Effector memory CD8-positive, alpha-beta T cell (primary cell): ENCODE measurements around the gene DNM3.

Experiments
- ATAC-seq: fragments of 150-1000 bp; cut with Tn5 transposase; replicated peaks from 2 replicates; pipeline ENCODE4 v1.10.0; 2021; ENCODE audit warnings: mild to moderate bottlenecking, moderate library complexity
- DNase-seq, 3 experiments: peaks; one replicate each; pipeline ENCODE4 v3.0.0; 2021
- H3K27ac Mint-ChIP-seq, 2 donors: one replicate each; pipeline ENCODE4 v1.8.0; 2022; ENCODE audit warnings: mild to moderate bottlenecking in 2 of 2, mixed read lengths in 2 of 2, moderate library complexity in 2 of 2
- H3K27me3 Mint-ChIP-seq, 2 donors: one replicate each; pipeline ENCODE4 v1.8.0; 2022; ENCODE audit warnings: mixed read lengths in 2 of 2
- H3K36me3 Mint-ChIP-seq: one replicate; pipeline ENCODE4 v1.8.0; 2022; ENCODE audit warnings: mild to moderate bottlenecking, moderate library complexity, mixed read lengths; ENCODE audit not compliant: insufficient read depth
- H3K4me1 Mint-ChIP-seq, 2 donors: one replicate each; pipeline ENCODE4 v1.8.0; 2022; ENCODE audit warnings: low read depth in 2 of 2, mixed read lengths in 2 of 2
- H3K4me3 Mint-ChIP-seq, 2 donors: one replicate each; pipeline ENCODE4 v1.8.0; 2022; ENCODE audit warnings: mild to moderate bottlenecking in 2 of 2, mixed read lengths in 2 of 2, moderate library complexity in 2 of 2
- H3K9me3 Mint-ChIP-seq, 2 donors: one replicate each; pipeline ENCODE4 v1.8.0; 2022; ENCODE audit warnings: mixed read lengths in 2 of 2

DNM3 gene

DNA sequence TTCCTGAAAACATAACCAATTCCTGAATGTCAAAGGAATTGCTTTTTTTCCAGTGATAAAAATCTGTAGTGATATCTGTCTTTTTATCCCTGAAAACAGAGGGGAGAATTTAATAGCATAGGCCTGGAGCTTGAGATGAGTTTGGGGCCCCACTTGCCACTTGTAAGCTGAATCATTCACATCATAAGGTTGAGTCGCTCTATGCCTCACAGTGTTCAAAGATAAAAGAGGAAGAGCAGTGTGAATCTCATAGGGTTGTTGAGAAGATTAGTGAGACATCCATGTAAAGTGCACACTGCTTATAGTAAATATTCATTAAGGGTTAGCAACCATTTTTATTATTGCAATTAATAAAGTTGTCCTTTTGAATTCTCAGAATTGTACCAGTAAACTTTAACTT lies 271.3 kb downstream of the DNM3 start:
- no peak overlapping the region for H3K27ac Mint-ChIP-seq
- H3K4me3 Mint-ChIP-seq: no peak overlapping the region
- no peaks in the 10 kb centered on the region for H3K36me3 Mint-ChIP-seq
- H3K9me3 Mint-ChIP-seq: no peaks in the 10 kb centered on the region
- H3K27me3 Mint-ChIP-seq: no peaks in the 10 kb centered on the region
- ATAC-seq (no peak), DNase-seq (no peak)
- H3K4me1 Mint-ChIP-seq: peaks cover 5 to 6% of the 10 kb centered on the region in 2 donors

DNA sequence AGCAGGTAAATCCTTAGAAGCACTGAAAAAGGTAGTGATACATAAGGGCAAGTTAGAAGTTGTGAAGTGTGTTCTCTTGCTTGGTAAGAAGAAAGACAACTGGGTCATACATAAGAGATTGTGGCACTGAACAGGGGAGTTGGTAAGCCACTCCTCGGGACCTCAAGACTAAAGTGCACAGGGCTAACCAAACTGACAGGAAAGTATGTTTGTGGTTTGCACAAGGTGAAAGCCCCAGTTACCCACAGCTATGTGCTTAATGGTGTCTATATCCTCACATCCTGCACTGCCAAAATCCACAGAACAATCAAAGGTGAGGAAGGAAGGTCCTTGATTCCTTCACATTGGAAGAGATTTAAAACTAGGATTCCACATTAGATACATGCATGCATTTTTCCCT lies 276.5 kb downstream of the DNM3 start:
- ATAC-seq (peak; percentile 99), DNase-seq (peak; percentile 27 to 38 (median 33))
- H3K36me3 Mint-ChIP-seq: no peaks in the 10 kb centered on the region
- H3K9me3 Mint-ChIP-seq: peaks cover 0 to 2% of the 10 kb centered on the region in 2 donors
- peak overlapping the region; percentile 42 to 76 for H3K27ac Mint-ChIP-seq
- peak overlapping the region; percentile 42 to 49 for H3K4me3 Mint-ChIP-seq
- H3K4me1 Mint-ChIP-seq: peaks cover 17 to 21% of the 10 kb centered on the region in 2 donors
- no peaks in the 10 kb centered on the region for H3K27me3 Mint-ChIP-seq

DNA sequence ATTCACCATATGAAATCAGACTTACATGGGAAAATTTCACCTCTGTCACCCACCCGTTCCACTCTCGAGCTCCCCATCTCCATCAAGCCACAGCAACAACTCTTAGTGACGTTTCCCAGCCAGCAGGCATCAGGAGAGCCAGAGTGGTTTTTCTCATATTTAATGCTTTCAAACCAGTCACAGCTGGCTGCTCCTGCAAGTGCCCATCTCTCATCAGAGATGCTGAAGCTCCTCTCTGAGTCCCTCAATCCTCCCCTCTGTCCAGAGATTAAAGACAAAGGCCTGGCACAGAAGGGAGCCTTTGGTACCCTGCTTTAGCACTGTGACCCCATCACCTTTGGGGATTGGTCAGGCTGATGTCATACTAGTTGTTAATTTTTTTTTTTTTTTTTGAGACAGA lies 277.3 kb downstream of the DNM3 start:
- Mint-ChIP-seq H3K4me1 (peaks cover 17 to 21% of the 10 kb centered on the region in 2 donors), H3K9me3 (peaks cover 0 to 2% of the 10 kb centered on the region in 2 donors), H3K36me3 (no peaks in the 10 kb centered on the region), H3K27ac (peak overlapping the region in 1 of 2 donors; percentile 18), H3K4me3 (no peak overlapping the region), H3K27me3 (no peaks in the 10 kb centered on the region)
- ATAC-seq (no peak), DNase-seq (no peak)

DNA sequence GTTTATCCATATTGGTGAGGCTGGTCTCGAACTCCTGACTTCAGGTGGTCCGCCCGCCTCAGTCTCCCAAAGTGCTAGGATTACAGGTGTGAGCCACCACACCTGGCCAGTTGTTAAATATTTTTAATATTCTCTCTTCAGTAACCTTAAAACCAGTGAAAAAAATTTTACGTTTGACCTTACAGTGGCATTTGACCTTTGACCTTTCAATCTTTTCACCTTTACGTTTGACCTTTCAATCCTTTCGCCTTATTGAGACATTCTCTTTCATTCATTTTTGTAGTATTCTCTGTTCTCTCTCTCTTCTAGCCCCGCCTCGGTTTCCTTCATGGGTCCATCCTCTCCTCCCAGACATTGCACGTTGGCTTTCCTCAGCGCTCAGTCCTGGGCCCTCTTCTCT lies 277.9 kb downstream of the DNM3 start:
- no peak for ATAC-seq
- Mint-ChIP-seq H3K36me3 (no peaks in the 10 kb centered on the region), H3K9me3 (peaks cover 0 to 2% of the 10 kb centered on the region in 2 donors), H3K4me1 (peaks cover 17 to 21% of the 10 kb centered on the region in 2 donors), H3K27me3 (no peaks in the 10 kb centered on the region), H3K27ac (no peak overlapping the region), H3K4me3 (no peak overlapping the region)
- no peak for DNase-seq

DNA sequence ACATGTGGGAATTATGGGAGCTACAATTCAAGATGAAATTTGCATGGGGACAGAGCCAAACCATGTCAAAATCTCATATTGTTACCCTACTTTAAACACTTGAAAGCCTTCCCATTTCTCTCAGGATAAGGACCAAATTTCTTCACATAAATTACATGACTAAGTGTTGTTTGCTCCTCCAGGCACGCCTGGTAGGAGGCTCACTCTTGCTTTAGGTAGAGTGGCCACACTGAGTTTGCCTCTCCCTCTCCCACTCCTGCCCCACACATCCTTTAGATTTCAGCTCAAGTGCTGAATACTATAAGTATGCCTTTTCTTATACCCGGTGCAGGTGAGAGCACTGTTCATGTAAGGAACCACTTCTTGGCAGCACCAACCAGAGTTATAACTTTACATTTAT lies 279.1 kb downstream of the DNM3 start:
- peaks cover 0 to 2% of the 10 kb centered on the region in 2 donors for H3K9me3 Mint-ChIP-seq
- H3K4me3 Mint-ChIP-seq: no peak overlapping the region
- H3K36me3 Mint-ChIP-seq: no peaks in the 10 kb centered on the region
- H3K27ac Mint-ChIP-seq: peak overlapping the region in 1 of 2 donors; percentile 2
- ATAC-seq (no peak), DNase-seq (no peak)
- peaks cover 17 to 21% of the 10 kb centered on the region in 2 donors for H3K4me1 Mint-ChIP-seq
- no peaks in the 10 kb centered on the region for H3K27me3 Mint-ChIP-seq

DNA sequence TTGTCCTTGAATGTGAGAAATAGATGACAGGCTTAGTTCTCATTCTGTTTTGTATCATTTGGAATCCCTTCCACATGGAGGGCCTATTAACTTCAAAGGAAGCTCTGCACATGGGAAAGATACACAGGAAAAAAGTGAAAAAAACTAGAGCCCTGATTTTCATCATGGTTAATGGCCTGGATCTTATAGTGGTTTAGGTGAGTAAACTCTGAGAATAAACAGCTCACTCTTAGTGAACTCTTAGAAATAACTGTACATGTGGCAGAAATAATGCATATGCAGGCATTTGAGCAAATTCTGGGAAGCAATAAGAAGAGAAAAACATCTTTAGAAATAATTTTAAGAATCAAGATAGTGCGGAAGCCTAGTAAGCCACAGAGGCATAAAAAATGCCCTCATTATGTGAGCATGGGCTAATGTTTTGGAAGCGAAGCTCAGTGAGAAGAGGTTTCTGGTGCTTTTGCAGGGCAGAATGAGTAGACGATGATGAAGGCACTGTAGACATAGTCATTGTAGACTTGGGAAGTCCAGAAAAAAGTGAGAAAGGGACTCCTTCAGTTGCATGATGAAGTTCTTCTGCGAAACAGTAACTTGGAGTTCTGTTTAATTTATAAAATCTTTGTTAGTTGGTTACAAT lies 279.9 kb downstream of the DNM3 start:
- DNase-seq (no peak), ATAC-seq (no peak)
- H3K4me3 Mint-ChIP-seq: no peak overlapping the region
- peaks cover 0 to 2% of the 10 kb centered on the region in 2 donors for H3K9me3 Mint-ChIP-seq
- no peak overlapping the region for H3K27ac Mint-ChIP-seq
- H3K27me3 Mint-ChIP-seq: no peaks in the 10 kb centered on the region
- H3K36me3 Mint-ChIP-seq: no peaks in the 10 kb centered on the region
- H3K4me1 Mint-ChIP-seq: peaks cover 17 to 21% of the 10 kb centered on the region in 2 donors

DNA sequence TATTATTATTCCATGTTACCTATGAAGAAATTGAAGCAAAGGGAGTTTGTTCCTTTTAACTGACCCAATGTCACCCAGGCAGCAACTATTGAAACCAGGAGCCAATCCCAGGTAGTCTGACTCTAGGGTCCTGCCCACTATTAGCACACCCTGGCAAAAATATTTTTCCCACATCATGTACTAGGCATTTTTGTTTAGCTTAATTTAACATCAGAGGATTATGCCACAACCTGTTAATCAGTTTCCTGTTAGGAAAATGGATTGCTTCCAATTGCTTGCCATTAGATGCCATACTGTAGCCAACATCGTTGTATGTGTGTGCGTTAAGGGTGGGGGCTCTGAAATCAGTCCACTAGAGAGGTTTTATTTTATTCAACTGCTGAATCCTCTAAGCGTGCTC lies 281.1 kb downstream of the DNM3 start:
- DNase-seq: no peak
- Mint-ChIP-seq H3K4me1 (peaks cover 14 to 18% of the 10 kb centered on the region in 2 donors), H3K4me3 (no peak overlapping the region), H3K9me3 (peaks cover 0 to 2% of the 10 kb centered on the region in 2 donors), H3K27me3 (no peaks in the 10 kb centered on the region), H3K27ac (no peak overlapping the region), H3K36me3 (no peaks in the 10 kb centered on the region)
- ATAC-seq: no peak

DNA sequence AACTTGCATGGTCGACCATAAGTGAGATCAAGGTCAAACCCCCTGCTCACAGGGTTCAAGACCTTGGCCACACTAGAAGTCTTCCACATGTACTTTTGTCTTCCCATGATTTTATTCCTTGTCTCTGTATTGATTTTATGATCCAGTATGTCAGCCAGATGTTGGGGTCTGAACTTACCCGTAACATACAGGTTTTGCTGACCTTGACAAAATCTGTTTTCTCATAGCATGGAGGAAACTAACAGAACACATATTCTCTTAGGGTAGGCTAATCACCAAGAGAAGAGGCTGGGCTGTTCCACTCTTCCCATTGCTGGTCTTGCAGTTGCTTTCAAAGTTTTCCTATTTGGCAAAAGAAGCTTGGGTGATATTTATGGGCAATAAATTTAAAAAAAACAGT lies 284.0 kb downstream of the DNM3 start:
- Mint-ChIP-seq H3K36me3 (no peaks in the 10 kb centered on the region), H3K27me3 (peaks cover 0 to 6% of the 10 kb centered on the region in 2 donors), H3K4me3 (no peak overlapping the region), H3K4me1 (no peaks in the 10 kb centered on the region), H3K27ac (no peak overlapping the region), H3K9me3 (no peaks in the 10 kb centered on the region)
- DNase-seq (no peak), ATAC-seq (no peak)

DNA sequence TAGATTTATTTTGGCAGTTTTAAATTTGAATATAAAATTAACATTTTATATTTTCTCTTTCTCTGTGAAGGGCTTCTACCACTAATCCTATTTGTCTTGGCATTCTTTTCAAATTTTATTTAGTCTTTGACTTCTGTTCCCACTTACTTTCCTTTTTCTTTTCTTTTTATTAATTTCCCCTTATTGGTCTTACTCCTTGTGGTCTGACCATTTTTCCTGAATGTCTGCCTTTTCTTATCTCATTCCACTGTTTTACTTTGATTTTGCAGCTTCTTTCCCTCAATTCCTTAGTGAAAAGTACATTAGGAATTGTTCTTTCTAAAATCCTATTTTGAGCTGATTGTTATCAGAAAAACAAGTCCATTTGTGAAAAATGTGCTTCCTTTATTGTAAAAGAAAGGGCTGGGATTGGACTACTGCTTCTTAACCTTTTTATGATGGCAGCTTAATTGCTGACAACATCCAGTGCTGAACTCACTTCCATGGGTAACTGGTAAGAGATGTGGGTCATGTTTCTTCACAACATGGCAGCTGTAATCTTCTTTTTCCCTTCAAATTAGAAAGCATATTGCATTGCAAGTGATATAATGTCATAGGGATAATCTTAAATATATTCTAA lies 284.6 kb downstream of the DNM3 start:
- ATAC-seq (no peak), DNase-seq (no peak)
- peaks cover 0 to 6% of the 10 kb centered on the region in 2 donors for H3K27me3 Mint-ChIP-seq
- no peak overlapping the region for H3K27ac Mint-ChIP-seq
- H3K9me3 Mint-ChIP-seq: no peaks in the 10 kb centered on the region
- H3K4me1 Mint-ChIP-seq: no peaks in the 10 kb centered on the region
- no peak overlapping the region for H3K4me3 Mint-ChIP-seq
- H3K36me3 Mint-ChIP-seq: no peaks in the 10 kb centered on the region

DNA sequence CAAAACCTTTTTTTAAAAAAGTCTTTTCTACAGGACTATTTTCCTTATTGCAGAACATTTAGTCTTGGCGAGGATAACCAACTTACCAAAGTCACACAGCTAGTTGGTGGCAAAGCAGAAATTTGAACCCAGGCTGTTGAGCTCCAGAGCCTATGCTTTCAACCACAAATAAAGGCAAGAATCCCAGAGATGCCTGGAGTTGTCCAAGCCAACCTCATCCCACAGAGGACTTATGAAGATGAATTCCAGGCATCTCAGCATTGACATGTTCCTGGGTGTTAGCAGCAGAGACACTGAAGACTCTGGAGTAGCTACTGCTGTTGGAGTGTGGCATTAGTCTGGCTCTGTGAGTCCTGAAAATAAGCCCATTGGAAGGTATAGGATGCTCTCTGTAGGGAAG lies 291.5 kb downstream of the DNM3 start:
- no peak overlapping the region for H3K27ac Mint-ChIP-seq
- H3K9me3 Mint-ChIP-seq: no peaks in the 10 kb centered on the region
- H3K4me3 Mint-ChIP-seq: no peak overlapping the region
- ATAC-seq (no peak), DNase-seq (no peak)
- peaks cover 4 to 8% of the 10 kb centered on the region in 2 donors for H3K4me1 Mint-ChIP-seq
- H3K36me3 Mint-ChIP-seq: peaks cover 2% of the 10 kb centered on the region
- H3K27me3 Mint-ChIP-seq: peaks cover 0 to 4% of the 10 kb centered on the region in 2 donors

DNA sequence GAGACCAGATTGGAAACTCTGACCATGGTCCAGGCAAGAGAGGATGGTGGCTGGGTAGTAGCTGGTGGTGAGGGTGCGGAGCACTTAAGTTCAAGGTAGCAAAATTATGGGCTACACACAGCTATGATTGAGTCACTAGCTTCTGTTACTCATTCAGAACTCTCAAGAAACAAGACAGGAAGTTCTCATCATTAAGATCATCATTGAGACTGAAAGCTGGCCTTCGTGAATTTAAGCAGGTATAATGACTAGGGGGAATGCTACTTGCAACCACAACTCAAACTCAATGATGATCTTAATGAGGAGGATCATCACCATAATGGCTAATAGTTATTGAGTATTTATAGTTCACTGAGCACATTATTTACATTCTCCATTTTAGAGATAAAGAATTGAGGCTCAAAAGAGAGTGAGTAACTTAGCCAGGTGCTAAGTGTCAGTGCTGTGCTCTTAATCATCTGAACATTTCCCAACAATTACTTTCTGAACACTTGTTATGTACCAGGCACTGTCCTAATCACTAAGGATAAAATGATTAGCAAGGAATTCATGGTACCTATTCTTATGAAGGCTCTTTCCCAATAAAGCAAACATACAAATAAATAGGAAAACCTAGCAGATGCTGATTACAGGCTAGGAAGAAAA lies 292.9 kb downstream of the DNM3 start:
- DNase-seq: no peak
- Mint-ChIP-seq H3K4me1 (peaks cover 4 to 8% of the 10 kb centered on the region in 2 donors), H3K9me3 (no peaks in the 10 kb centered on the region), H3K27ac (no peak overlapping the region), H3K27me3 (no peaks in the 10 kb centered on the region), H3K4me3 (no peak overlapping the region), H3K36me3 (peaks cover 2% of the 10 kb centered on the region)
- no peak for ATAC-seq

DNA sequence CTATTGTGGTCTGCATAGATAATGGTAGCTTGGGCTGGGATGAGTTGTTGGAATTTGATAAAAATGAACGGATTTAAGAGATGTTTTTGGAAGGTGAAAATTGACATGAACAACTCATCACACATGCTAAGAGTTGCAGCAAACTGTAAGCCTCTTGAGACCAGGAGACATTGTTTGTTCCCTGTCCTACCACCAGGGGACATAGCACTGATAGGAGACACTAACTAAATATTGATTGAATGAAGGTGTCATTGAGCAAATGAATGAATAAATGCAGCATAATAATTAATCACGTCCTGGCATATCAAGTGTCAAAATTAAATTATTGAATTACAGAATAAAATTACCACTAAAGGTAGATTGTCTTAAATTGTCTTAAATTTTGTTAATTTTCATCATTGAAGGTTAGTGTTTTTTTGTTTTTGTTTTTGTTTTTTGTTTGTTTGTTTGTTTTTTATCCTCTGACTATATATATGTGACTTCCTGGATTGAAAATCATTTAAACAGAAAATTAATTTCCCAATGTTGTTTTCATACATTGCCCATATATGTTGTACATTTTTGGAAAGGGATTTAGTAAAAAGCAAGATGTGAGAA lies 293.9 kb downstream of the DNM3 start:
- no peak overlapping the region for H3K4me3 Mint-ChIP-seq
- H3K27ac Mint-ChIP-seq: no peak overlapping the region
- no peaks in the 10 kb centered on the region for H3K9me3 Mint-ChIP-seq
- peaks cover 4 to 8% of the 10 kb centered on the region in 2 donors for H3K4me1 Mint-ChIP-seq
- peak in 2 of 3 experiments; percentile 12 to 33 for DNase-seq
- H3K27me3 Mint-ChIP-seq: no peaks in the 10 kb centered on the region
- peak; percentile 51 for ATAC-seq
- peaks cover 2% of the 10 kb centered on the region for H3K36me3 Mint-ChIP-seq

DNA sequence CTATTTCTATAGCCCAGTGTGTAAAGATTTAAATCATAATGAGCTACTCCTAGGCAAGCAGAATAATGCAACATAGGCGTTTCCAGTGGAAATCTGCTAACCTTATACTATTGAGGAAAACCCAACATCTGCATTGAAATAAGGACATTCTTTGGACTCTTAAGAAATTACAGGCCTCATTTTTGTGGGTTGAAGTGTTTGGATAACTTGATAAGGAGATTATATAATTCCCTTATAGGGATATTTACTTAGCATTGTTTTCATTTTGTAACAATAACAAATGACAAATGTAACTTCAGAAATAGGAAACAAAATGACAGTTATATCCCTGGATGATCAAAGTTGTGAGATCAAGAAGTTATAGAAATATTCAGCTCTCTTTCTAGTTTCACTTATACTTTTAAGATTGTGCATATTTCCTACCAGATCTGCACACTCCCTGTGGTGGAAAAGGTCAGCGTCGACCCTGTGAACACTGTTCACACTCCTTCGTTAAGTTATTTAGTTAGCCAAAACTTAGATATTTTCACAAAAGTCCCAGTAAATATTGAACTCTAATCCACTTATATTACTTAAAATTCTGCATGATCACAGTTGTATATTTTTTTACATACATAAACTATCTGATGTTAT lies 294.8 kb downstream of the DNM3 start:
- ATAC-seq (no peak), DNase-seq (no peak)
- Mint-ChIP-seq H3K4me1 (peaks cover 4 to 8% of the 10 kb centered on the region in 2 donors), H3K36me3 (peaks cover 2% of the 10 kb centered on the region), H3K27me3 (no peaks in the 10 kb centered on the region), H3K9me3 (no peaks in the 10 kb centered on the region), H3K27ac (no peak overlapping the region), H3K4me3 (no peak overlapping the region)
